GM11168 (cell line): ENCODE results near the gene SUGP2.
"Not testable (repeated sequence)": the region's sequence is repeated elsewhere in the genome, so short reads cannot be mapped to it uniquely, and the experiment has no call there.

Experiments used
- in situ Hi-C: fragments of 300-500 bp; cut with MboI; formaldehyde crosslinking; loops from one replicate; pipeline ENCODE4 v1.12.0; 2022; ENCODE audit warnings: low sequenced_read_pairs; ENCODE audit not compliant: unreplicated experiment

The SUGP2 gene

DNA sequence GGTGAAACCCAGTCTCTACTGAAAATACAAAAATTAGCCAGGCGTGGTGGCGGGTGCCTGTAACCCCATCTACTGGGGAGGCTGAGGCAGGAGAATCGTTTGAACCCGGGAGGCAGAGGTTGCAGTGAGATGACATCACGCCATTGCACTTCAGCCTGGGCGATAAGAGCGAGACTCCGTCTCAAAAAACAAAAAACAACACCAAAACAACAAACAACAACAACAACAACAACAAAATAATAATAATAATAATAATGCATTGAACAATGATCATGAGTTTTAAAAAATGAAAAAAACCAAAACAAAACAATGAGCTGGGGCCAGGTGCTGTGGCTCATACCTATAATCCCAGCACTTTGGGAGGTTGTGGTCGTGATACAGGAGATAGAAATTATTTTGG lies 69.2 kb downstream of the SUGP2 start:
- in situ Hi-C loops, result no loop called here

DNA sequence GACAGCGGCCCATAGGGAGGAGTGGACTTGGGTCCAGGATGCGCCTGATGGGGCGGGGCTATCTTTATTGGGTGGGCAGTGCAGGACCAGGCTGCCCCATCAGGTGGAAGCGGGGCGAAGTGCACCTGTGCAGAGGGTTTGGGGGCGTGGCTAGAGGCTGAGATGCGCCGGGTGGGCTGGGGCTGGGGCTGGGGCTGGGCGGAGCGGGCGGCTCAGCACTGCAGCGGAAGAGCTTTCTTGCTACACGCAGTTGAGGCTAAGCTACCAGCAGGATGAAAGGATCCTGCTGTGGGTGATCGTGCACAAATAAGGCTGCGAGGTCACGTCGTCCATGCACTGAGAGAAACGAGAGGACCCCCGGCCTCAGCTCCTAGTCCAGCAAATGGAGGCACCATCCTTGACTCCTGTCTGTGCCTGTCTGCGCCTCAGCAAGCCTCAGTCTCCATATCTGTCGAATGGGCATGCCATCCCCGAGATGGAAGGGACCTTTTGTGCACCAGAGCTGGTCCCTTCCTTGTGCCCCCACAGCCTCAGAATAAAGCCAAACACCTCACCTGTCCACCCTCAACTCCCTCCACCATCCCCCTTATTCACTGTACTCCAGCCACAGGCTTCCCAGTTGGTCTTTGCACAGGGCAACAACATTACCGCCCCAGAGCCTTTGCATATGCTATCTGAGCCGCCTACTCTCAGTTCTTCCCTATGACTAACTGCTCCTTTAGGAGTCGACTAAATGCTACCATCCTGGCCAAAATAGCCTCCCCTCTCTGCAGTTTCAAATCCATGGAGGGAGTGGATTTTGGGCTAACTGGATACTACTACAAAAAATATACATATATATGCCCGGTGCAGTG lies 71.3 kb downstream of the SUGP2 start:
- in situ Hi-C loops, result no loop called here

DNA sequence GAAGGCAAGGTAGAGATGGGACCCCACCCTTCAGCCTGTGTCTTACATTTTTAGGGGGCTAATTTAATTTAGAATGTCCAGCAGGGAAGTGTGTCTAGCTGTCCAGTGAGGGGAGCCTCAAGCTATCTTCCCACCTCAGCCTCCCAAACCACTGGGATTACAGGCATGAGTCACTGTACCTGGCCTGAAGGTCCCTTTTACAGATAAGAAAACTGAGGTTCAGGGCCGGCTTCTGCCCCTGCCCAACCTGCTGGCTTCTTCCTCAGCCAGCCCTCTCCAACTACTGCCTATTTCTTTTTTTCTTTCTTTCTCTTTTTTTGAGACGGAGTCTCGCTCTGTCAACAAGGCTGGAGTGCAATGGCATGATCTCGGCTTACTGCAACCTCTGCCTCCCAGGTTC lies 72.9 kb downstream of the SUGP2 start:
- in situ Hi-C loops, result no loop called here

DNA sequence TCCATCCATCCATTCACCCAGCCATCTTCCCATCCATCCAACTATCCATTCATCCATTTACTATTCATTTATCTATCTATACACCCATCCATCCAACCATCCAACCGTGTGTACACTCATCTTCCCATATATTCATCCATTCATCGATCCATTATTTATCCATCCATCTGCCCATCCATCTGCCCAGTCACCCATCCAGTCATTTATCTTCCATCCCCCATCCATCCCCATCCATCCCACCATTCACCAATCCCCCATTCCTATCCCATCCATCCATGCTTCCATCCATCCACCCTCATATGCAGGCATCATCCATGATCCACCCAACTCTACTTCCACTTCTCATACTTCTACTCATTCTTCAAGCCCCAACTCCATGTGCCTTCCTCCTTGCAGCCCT lies 78.3 kb downstream of the SUGP2 start:
- in situ Hi-C loops, result no loop called here

DNA sequence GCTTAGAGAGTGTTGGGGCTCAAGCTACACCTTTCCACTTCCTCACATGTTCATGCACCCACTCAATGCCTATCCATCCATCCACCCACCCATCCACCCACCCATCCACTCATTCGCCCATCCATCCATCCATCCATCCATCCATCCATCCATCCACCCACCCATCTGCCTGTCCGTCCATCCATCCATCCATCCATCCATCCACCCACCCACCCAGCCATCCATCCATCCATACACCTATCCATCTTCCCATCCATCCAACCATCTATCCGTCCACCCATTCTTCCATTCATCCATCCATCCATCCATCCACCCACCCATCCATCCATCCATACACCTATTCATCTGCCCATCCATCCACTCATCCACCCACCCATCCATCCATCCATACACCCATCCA lies 79.2 kb downstream of the SUGP2 start:
- in situ Hi-C loops, result no loop called here

DNA sequence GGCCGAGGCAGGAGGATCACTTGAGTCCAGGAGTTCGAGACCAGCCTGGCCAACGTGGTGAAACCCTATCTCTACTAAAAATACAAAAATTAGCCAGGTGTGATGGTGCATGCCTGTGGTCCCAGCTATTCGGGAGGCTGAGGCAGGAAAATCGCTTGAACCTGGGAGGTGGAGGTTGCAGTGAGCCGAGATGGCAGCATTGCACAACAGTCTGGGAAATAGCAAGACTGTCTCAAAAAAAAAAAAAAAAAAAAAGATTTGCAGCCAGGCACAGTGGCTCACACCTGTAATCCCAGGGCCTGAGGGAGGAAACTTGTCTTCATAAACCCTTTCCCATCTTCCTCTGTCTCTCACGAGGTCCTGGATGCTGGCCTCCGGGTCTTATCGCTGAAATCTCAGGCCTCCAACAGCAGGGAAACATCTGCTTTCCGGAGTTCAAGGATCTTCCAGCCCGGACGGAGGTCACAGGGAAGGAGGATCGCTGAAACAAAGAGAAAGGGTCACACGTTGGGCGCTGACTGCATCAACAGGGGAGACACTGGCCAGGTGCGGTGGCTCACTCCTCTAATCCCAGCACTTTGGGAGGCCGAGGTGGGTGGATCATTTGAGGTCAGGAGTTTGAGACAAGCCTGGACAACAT lies 80.8 kb downstream of the SUGP2 start:
- in situ Hi-C loops, result not testable (repeated sequence)

DNA sequence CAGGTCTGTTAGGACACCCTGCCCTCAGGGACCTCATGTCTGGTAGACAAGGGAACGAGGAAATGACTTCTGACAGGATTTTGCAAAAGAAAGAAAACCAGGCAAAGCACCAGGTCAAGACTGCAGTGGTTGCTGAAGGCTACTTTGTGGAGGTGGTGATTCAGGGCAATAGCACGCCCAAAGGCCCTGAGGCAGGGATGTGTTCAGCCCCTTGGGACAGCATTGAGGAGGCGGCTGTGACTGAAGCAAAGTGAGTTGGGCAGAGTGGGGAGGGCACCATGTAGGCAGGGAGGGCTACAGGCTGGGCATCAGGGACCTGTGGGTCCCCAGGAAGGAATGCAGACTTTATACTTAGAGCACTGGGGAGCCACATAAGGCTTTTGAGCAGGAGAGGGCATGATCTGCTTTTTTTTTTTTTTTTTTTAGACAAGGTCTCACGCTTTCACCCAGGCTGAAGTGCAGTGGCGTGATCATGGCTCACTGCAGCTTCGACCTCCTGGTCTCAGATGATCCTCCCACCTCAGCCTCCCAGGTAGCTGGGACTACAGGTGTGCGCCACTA lies 81.5 kb downstream of the SUGP2 start:
- in situ Hi-C loops, result no loop called here

DNA sequence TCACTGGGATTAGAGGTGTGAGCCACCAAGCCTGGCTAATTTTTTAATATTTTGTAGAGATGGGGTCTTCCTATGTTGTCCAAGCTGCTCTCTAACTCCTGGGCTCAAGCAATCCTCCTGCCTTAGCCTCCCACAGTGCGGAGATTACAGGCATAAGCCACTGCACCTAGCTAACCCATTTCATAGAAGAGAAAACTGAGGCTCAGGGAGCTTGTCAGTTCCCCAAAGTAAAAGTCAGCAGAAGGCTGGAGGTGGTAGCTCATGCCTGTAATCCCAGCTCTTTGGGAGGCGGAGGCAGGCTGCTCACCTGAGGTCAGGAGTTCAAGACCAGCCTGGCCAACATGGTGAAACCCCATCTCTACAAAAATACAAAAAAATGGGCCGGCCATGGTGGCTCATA lies 83.5 kb downstream of the SUGP2 start:
- in situ Hi-C loops, result no loop called here

DNA sequence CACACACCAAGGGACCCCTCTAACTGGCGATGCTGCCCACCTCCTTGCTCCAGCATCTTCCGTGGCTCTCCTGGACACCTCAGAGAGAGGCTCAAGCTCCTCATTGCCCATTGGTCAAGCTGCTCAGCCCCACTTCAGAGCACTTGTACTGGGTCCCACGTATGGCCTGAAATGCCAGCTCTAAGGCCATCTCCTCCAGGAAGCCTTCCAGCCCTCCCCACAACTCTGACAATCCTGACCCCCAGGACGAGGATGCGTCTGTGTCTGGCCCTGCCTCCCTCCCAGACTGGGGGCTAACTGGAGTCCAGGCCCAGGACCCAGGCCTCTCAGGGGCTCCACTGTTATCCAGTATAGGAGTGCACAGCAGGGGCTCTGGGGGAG lies 84.4 kb downstream of the SUGP2 start:
- in situ Hi-C loops, result no loop called here

DNA sequence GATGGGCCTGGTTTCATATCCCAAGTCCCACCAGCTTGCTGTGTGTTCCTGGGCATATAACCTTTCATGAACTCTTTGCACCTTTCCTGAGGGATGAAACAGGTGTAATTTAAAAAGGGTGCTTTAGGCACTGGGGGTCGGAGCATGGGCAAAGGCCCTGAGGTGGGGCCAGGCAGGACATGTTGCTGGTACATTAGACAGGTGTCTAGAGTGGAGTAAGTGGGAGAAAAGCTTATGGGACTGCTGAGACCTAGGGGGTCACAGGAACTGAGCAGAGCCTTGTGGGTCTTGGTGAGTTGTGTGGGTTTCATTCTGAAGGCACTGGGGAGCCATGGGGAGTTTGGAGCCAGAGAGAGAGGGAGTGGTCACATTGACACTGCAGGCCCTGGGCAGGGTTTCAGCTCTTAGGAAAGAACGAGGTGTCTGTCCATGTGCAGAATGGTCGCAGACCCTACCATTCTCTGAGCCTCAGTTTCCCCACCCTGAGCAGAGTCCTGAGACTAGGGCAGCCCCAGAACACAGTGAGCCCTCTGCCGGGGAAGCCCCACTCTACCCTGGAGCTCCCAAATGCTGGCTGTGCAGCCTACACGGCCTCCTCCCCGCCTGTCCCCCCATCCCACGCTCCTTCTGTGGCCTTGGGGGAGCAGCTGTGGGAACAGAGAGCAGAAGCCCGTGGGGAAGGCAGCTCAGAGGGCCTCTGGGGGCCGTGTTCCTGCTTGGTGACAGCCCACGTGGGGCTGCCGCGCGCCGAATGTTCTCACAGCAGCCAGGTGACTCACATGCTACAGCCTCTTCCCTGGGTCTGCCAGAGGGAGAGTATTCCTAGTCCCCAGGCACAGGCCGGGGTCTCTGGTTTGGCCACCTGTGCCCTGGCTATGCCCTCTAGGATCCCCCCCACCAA lies 85.0 kb downstream of the SUGP2 start:
- in situ Hi-C loops, result no loop called here

DNA sequence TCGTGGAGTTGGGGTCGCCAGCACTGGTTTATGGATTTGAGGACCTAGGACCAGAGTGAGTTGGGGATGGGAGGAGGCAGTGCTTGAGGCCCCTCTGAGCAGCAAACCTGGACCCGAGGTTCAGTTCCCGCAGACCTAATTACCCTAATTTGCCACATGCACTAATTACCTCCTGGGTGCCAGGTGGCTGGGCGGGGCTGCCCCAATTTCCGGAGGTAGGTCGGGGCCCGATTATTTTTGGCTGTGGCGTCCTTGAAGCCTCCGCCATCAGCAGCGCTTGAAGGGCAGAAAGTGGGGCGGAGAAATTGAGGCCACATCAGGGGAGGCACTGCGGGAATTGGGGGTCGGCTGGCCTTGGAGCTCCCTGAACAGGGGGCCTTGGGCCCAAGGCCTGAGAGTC lies 86.4 kb downstream of the SUGP2 start:
- in situ Hi-C loops, result no loop called here

DNA sequence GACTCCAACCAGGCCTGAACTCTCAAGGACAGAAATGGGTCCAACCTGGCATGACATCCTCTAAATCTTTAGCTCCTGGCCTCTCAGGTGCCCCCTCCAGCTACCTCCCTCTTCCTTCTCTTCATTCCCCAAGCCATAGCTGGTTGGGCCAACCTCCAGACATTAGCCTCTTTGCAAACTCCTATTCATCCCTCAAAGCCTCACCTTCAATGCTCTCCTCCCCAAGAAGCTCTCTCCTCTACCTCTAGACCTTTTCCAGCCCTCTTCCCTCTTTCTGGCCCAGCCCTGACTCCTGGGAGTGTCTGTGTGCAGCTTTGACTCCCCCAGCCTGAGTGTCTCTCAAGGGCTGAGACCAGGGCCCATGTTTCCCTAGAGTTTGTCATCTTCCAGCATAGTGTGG lies 87.0 kb downstream of the SUGP2 start:
- in situ Hi-C loops, result no loop called here

DNA sequence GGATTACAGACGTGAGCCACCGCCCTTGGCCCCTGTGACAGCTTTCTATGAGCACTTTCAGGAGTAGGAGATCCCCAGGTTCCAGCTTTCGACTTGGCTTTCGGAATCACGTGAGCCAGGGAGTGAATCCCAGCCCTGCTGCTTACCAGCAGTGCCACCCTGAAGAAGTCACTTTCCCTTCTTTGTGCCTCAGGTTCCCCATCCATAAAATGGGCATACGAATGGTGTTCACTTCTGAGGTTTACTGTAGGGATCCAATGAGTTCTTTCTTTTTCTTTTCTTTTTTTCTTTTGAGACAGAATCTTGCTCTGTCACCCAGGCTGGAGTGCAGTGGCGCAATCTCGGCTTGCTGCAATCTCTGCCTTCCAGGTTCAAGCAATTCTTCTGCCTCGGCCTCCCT lies 88.0 kb downstream of the SUGP2 start:
- in situ Hi-C loops, result no loop called here

DNA sequence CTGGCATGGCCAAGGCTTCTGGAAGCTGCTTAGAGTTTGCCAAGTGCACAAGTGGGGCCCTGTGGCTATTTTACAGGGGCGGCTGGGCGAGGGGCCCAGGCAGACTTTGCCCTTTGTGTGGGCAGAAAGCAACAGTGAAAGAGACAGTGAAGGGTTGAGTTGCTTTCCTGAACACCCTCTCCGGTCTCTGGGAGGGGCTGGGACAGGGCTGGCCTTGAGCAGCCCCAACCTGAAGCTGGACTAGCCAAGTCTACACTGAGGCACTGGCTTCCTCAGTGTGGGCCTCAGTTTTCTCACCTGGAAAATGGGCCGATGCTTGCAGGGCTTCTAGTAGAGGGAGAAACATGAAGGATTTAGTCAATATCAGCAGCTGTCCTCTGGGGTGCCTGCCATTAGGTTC lies 89.9 kb downstream of the SUGP2 start:
- in situ Hi-C loops, result no loop called here

DNA sequence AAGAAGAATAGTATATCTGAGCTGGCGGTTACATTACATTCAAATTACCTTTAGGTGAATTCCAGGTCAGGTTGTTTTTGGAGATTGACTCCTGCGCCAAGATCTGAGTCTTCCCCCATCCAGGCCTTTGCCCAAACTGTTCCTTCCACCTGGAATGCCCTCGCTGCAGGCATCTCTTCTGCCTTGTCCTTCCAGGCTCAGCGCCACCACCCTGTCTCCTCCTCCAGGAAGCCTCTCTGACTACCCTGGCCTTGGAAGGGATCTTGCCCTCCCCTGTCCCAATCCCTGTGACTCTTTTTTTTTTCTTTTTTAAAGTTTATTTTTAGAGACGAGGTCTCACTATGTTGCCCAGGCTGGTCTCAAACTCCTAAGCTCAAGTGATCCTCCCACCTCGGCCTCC lies 90.6 kb downstream of the SUGP2 start:
- in situ Hi-C loops, result no loop called here

DNA sequence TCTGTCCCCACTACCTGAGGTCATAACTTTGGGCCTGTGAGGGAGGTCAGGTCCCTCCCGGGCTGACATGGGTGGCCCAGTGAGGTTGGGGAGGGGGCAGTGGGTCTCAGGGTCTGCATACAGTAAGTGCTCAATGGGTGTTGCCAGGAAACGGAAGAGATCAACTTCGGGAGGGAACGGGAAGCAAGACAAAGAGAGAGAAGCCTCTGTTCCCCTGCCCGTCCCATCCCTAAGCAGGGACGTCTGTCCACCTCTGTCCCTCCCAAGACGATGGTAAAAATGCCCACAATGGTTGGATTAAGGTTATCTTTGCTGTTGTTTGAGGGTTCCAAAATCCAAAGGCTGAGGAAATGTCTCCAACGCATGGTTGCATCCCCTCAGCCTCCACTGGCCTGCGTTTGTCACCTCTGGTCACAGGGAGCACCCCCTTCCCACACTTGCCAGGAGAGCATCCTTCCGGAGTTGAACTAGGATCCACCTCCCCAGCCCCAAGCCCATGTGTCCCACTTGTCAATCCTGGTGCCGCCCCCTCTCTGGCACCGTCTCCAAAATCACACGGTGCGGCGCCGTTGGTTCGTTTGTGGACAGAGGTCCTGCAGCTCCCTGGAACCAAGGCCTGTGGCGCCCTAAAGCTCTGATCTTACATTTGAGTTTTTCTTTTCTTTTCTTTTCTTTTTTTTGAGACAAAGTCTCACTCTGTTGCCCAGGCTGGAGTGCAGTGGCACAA lies 91.5 kb downstream of the SUGP2 start:
- in situ Hi-C loops, result no loop called here
